Gastroesophageal sphincter (tissue), 4 donors: ENCODE measurements around the gene RUNX2. TPM values are rescaled to one million over a fixed set of nuclear protein-coding genes. Genes with fewer than 3 reads are reported as not detected.

Source experiments
- ATAC-seq: fragments of 150-250 bp; one replicate; pipeline ENCODE4 v1.9.1; 2016; ENCODE audit warnings: mild to moderate bottlenecking, moderate library complexity
- H3K27ac ChIP-seq, 4 donors: fragments of 200-600 bp; sonication (generic) in 3 of 4; 1 replicate in 3 of 4; 2 replicates in 1 of 4; pipeline ENCODE4 v1.5.1; 2016 to 2019
- H3K27me3 ChIP-seq: fragments of 200-600 bp; sonication (generic); one replicate; pipeline ENCODE4 v1.5.1; 2019
- H3K36me3 ChIP-seq, 2 donors: fragments of 200-600 bp; sonication (generic); one replicate each; pipeline ENCODE4 v1.5.1; 2019; ENCODE audit warnings: control low read depth in 1 of 2
- H3K4me1 ChIP-seq, 3 donors: fragments of 200-600 bp; sonication (generic); 1 replicate in 2 of 3; 2 replicates in 1 of 3; pipeline ENCODE4 v1.5.1; 2016 to 2019; ENCODE audit warnings: control low read depth in 2 of 3
- H3K4me3 ChIP-seq, 2 donors: fragments of 200-600 bp; sonication (generic); one replicate each; pipeline ENCODE4 v1.5.1; 2019; ENCODE audit warnings: mild to moderate bottlenecking in 1 of 2, moderate library complexity in 1 of 2
- H3K9me3 ChIP-seq, 3 donors: fragments of 200-600 bp; sonication (generic); one replicate each; pipeline ENCODE4 v1.5.1; 2017 to 2019; ENCODE audit warnings: control low read depth in 2 of 3
- EP300 ChIP-seq: sonication (generic); formaldehyde crosslinking; IDR thresholded peaks from one replicate; pipeline ENCODE4 v1.6.1; 2017; ENCODE audit warnings: antibody characterized with exemption, mild to moderate bottlenecking
- POLR2A ChIP-seq, 2 donors: fragments of 450-650 bp; IDR thresholded peaks; one replicate each; pipeline ENCODE4 v1.6.1; 2017; ENCODE audit warnings: antibody characterized with exemption in 2 of 2, mild to moderate bottlenecking in 2 of 2, moderate library complexity in 1 of 2
- POLR2AphosphoS5 ChIP-seq: sonication (generic); formaldehyde crosslinking; IDR thresholded peaks from one replicate; pipeline ENCODE4 v1.6.1; 2017; ENCODE audit warnings: antibody characterized with exemption
- WGBS, 2 donors: methylation state at CpG; one replicate each; pipeline ENCODE4 v1.1.5; 2018; ENCODE audit warnings: low coverage in 1 of 2; 5-methylcytosine and 5-hydroxymethylcytosine counted together
- total RNA-seq, 4 donors: library from RNA; depleted of rRNA; stranded (reverse); fragments of >200 nt; gene quantifications; one replicate each; pipeline ENCODE4 v1.1.0, GENCODE V29; 2016
- TF ChIP-seq, protein P1 (sequence below), 4 experiments: fragments of 200-600 bp in 2 of 4; fragments of 450-650 bp in 2 of 4; sonication (generic) in 1 of 4; IDR thresholded peaks; one replicate each; pipeline ENCODE4 v1.5.1; 2017 to 2019; ENCODE audit warnings: antibody characterized with exemption in 4 of 4, mild to moderate bottlenecking in 2 of 4, moderate library complexity in 2 of 4

The RUNX2 gene
- total RNA-seq, 4 donors from 2014 or later = 0.16 to 0.94 (median 0.65) TPM

DNA sequence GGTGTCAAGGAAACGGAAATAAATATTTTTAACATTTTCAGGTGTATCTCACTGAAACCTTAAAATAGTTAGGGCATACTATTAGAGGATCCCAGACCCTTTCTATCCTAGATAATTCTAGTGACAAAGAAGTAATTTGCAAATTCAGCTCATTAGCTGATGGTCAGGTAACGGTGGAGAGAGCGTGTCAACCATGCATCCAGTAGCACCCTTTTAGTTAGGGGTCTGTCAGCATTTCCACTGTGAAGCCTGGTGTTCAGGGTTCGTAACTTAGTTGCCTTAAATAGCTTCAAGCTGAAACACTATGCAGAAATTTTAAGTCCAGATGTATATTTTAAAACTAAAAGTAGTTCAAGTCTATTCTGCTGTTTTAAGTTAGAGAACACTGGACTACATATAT lies 98.1 kb downstream of the RUNX2 start:
- no peaks in the 10 kb centered on the region for H3K9me3 ChIP-seq
- TF ChIP-seq, protein P1, sequence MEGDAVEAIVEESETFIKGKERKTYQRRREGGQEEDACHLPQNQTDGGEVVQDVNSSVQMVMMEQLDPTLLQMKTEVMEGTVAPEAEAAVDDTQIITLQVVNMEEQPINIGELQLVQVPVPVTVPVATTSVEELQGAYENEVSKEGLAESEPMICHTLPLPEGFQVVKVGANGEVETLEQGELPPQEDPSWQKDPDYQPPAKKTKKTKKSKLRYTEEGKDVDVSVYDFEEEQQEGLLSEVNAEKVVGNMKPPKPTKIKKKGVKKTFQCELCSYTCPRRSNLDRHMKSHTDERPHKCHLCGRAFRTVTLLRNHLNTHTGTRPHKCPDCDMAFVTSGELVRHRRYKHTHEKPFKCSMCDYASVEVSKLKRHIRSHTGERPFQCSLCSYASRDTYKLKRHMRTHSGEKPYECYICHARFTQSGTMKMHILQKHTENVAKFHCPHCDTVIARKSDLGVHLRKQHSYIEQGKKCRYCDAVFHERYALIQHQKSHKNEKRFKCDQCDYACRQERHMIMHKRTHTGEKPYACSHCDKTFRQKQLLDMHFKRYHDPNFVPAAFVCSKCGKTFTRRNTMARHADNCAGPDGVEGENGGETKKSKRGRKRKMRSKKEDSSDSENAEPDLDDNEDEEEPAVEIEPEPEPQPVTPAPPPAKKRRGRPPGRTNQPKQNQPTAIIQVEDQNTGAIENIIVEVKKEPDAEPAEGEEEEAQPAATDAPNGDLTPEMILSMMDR (IDR thresholded peaks at IDR 0.05) = no peak
- TF ChIP-seq POLR2AphosphoS5 (no peak), EP300 (no peak), POLR2A (IDR thresholded peaks at IDR 0.05) (no peak)
- H3K36me3 ChIP-seq = no peaks in the 10 kb centered on the region
- H3K27me3 ChIP-seq = peaks cover 41% of the 10 kb centered on the region
- 76 to 85% methylated on average over 4 of the region's 4 CpGs for WGBS, 2 donors
- no peak overlapping the region for H3K27ac ChIP-seq
- H3K4me1 ChIP-seq = peaks cover 2 to 30% (median 15%) of the 10 kb centered on the region in 3 donors
- no peak overlapping the region for H3K4me3 ChIP-seq
- ATAC-seq = no peak

DNA sequence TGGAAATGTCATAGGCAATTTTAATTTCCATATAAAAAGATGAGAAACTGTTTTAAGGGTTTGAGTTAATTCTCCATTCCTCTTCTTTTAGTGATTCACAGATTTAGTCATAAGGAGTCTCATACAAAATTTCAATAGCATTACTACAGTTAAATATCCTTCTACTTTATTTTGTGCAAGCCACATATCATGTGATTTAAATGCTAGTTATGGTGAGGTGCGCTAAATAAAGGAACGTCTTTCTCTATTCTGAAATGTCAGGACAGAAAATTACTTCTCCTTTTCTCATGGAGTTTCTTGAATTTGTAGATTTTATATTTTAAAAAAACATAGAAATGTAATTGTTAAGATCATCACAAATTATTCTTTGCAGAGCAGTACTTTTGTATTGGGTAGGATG lies 99.6 kb downstream of the RUNX2 start:
- WGBS, 2 donors = 83% methylated on average over 2 of the region's 2 CpGs; no CpG with 5 or more reads in 1 of the 2 donors
- Histone ChIP-seq H3K4me3 (no peak overlapping the region), H3K27ac (no peak overlapping the region), H3K4me1 (peaks cover 0 to 15% (median 11%) of the 10 kb centered on the region in 3 donors), H3K9me3 (no peaks in the 10 kb centered on the region), H3K27me3 (peaks cover 27% of the 10 kb centered on the region), H3K36me3 (no peaks in the 10 kb centered on the region)
- TF ChIP-seq POLR2A (IDR thresholded peaks at IDR 0.05) (no peak), POLR2AphosphoS5 (no peak), EP300 (no peak)
- TF ChIP-seq, protein P1 (IDR thresholded peaks at IDR 0.05) = no peak
- no peak for ATAC-seq

DNA sequence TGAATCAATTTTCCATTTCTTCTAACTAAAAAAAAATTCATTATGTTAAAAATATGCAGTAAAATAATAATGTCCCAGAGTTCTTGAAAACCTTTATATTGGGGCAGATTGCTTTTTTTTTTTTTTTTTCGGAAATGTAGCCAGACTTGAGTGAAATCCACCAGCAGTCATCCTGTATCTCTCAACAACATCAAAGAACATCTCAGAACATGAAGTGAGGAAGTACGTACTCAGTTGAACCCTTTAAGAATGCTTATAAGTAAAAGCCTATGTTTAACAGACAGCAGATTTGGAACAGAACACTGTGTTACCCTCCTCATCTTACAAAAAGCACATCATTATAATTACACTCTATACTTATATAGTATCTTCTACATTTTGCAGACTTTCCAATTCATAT lies 100.6 kb downstream of the RUNX2 start:
- H3K27me3 ChIP-seq = peaks cover 18% of the 10 kb centered on the region
- no peak overlapping the region for H3K4me3 ChIP-seq
- 60 to 79% methylated on average over 2 of the region's 2 CpGs for WGBS, 2 donors
- no peaks in the 10 kb centered on the region for H3K36me3 ChIP-seq
- H3K9me3 ChIP-seq = no peaks in the 10 kb centered on the region
- TF ChIP-seq POLR2A (IDR thresholded peaks at IDR 0.05) (no peak), POLR2AphosphoS5 (no peak), EP300 (no peak)
- TF ChIP-seq, protein P1 (IDR thresholded peaks at IDR 0.05) = no peak
- no peak for ATAC-seq
- H3K27ac ChIP-seq = no peak overlapping the region
- peaks cover 0 to 5% (median 1%) of the 10 kb centered on the region in 3 donors for H3K4me1 ChIP-seq

DNA sequence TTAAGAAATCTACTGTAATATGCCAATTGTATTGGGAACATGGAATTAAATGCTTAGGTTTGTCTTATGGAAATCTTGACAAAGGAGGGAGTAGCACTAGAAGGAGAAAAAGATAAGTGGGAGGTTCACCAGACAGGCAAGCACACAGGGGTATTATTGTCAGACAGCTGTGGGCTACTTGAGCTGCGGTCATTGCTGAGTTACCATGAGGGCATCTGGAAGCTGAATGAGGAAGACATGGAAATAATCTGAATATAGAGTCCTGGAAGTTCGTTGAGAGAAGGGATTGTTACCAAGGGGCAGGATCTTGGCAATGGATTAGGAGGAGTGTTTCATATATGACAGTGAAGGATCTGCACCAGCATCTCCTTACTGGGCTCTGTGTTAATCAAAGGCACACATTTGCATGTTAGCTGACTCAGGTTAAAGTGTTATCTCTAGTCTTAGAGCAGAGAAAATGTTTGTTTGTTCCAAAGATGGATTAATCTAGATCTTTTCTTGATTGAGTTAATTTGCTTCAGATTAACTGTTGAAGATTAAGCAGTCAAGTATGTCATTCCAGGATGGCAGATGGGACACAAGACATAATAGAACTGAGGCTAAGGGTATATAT lies 102.6 kb downstream of the RUNX2 start:
- no peak for ATAC-seq
- WGBS, 2 donors = 50 to 76% methylated on average over 1 to 2 of the region's 2 CpGs
- Histone ChIP-seq H3K27ac (no peak overlapping the region), H3K36me3 (no peaks in the 10 kb centered on the region), H3K4me3 (no peak overlapping the region), H3K4me1 (no peaks in the 10 kb centered on the region), H3K27me3 (peaks cover 13% of the 10 kb centered on the region), H3K9me3 (no peaks in the 10 kb centered on the region)
- TF ChIP-seq EP300 (no peak), POLR2A (IDR thresholded peaks at IDR 0.05) (no peak), POLR2AphosphoS5 (no peak)
- TF ChIP-seq, protein P1 (IDR thresholded peaks at IDR 0.05) = no peak
